Ishikawa (cell line): ENCODE measurements around the gene THSD4.

ENCODE experiments used
- CEBPB ChIP-seq: IDR thresholded peaks from 2 replicates; pipeline ENCODE4 v1.6.1; 2012
- CREB1 ChIP-seq: IDR thresholded peaks from 2 replicates; pipeline ENCODE4 v1.6.1; 2012; ENCODE audit warnings: low read depth
- EGR1 ChIP-seq: IDR thresholded peaks from 2 replicates; pipeline ENCODE4 v1.6.1; 2012
- EP300 ChIP-seq: IDR thresholded peaks from 2 replicates; pipeline ENCODE4 v1.6.1; 2012; ENCODE audit warnings: borderline replicate concordance
- FOXM1 ChIP-seq: IDR thresholded peaks from 2 replicates; pipeline ENCODE4 v1.6.1; 2012; ENCODE audit warnings: low read depth, borderline replicate concordance
- MAX ChIP-seq: IDR thresholded peaks from 2 replicates; pipeline ENCODE4 v1.6.1; 2012
- NFIC ChIP-seq: IDR thresholded peaks from 2 replicates; pipeline ENCODE4 v1.6.1; 2012
- RAD21 ChIP-seq: IDR thresholded peaks from 2 replicates; pipeline ENCODE4 v1.6.1; 2012; ENCODE audit warnings: low read depth
- REST ChIP-seq: IDR thresholded peaks from 2 replicates; pipeline ENCODE4 v1.6.1; 2012; ENCODE audit warnings: low read depth, mild to moderate bottlenecking
- TAF1 ChIP-seq: IDR thresholded peaks from 2 replicates; pipeline ENCODE4 v1.6.1; 2012; ENCODE audit warnings: low read depth, mild to moderate bottlenecking
- TCF12 ChIP-seq: IDR thresholded peaks from 2 replicates; pipeline ENCODE4 v1.6.1; 2012; ENCODE audit warnings: low read depth
- TEAD4 ChIP-seq: IDR thresholded peaks from 2 replicates; pipeline ENCODE4 v1.6.1; 2012
- USF1 ChIP-seq: IDR thresholded peaks from 2 replicates; pipeline ENCODE4 v1.6.1; 2012
- YY1 ChIP-seq: IDR thresholded peaks from 2 replicates; pipeline ENCODE4 v1.6.1; 2012; ENCODE audit warnings: low read depth
- ZBTB7A ChIP-seq: IDR thresholded peaks from 2 replicates; pipeline ENCODE4 v1.6.1; 2012; ENCODE audit warnings: low read depth

The THSD4 gene

GRCh38 chr15:71357321-71357732 is 242.1 kb downstream of the THSD4 start:
- TF ChIP-seq TEAD4 (0 out of 2 replicates have a peak, but pooled peaks have one; percentile 11), NFIC (0 out of 2 replicates have a peak, but pooled peaks have one; percentile 18), CREB1 (no peak)

- TF ChIP-seq EGR1 (no peak), ZBTB7A (no peak), NFIC (no peak), CREB1 (no peak), MAX (no peak)
Observed at GRCh38 chr15:71357967-71358366, 242.7 kb downstream of the THSD4 start.

- TF ChIP-seq REST: no peak
- TF ChIP-seq MAX: no peak
- TF ChIP-seq EGR1: no peak
- TF ChIP-seq USF1: no peak
- no peak for TF ChIP-seq TAF1
Observed at GRCh38 chr15:71359246-71359645, 244.0 kb downstream of the THSD4 start.

GRCh38 chr15:71362556-71362955 is 247.3 kb downstream of the THSD4 start:
- TF ChIP-seq RAD21 (no peak), MAX (no peak), YY1 (no peak), CREB1 (no peak), TAF1 (no peak), ZBTB7A (no peak), FOXM1 (no peak), EGR1 (no peak), USF1 (no peak), CEBPB (no peak), REST (no peak), EP300 (no peak), NFIC (no peak), TCF12 (no peak)

GRCh38 chr15:71362987-71363968 is 248.0 kb downstream of the THSD4 start:
- TF ChIP-seq TEAD4 (no peak), NFIC (no peak), REST (no peak), CEBPB (no peak), CREB1 (no peak)
